ENCODE results near the gene PABPC1L. TPM values are rescaled to one million over a fixed set of nuclear protein-coding genes. Genes with fewer than 3 reads are reported as not detected.

PABPC1L gene
- total and polyA plus RNA-seq, 2 donors (not counting 1 experiment from before 2014, with no cell fraction given) = 105 to 295 TPM

- intact Hi-C loops (cut with micrococcal nuclease) = no loop called here
- Histone ChIP-seq H4K20me1 (ENCODE audit: control insufficient read depth, insufficient read depth, low read length, poor library complexity, severe bottlenecking) (no peaks in the 10 kb centered on the region), H3K79me2 (ENCODE audit: control insufficient read depth, insufficient read depth, low read length) (peaks cover 80% of the 10 kb centered on the region), H3K9me3 (ENCODE audit: control extremely low read depth in 1 of 3, control insufficient read depth in 2 of 3, insufficient read depth in 1 of 3, low read length in 2 of 3) (no peaks in the 10 kb centered on the region), H3K27ac (ENCODE audit: low read length in 2 of 2) (peak overlapping the region in 1 of 2 donors; percentile 98), H3K27me3 (replicated peaks in 1 of 4; ENCODE audit: control extremely low read depth in 1 of 4, control insufficient read depth in 3 of 4, insufficient read depth in 4 of 4, low read length in 3 of 4) (no peaks in the 10 kb centered on the region), H3K4me3 (ENCODE audit: control extremely low read depth in 1 of 5, extremely low read depth in 1 of 5, insufficient read depth in 1 of 5, low read depth in 2 of 5, low read length in 4 of 5) (no peak overlapping the region), H3K4me2 (replicated peaks; ENCODE audit: low read depth, low read length, poor library complexity, severe bottlenecking) (no peak overlapping the region), H2AFZ (ENCODE audit: insufficient read depth, low read depth, low read length, poor library complexity, severe bottlenecking) (no peak overlapping the region), H3K9ac (ENCODE audit: low read length) (no peak overlapping the region), H3K4me1 (ENCODE audit: control insufficient read depth in 2 of 2, insufficient read depth in 2 of 2, low read length in 2 of 2) (peaks cover 36 to 47% of the 10 kb centered on the region in 2 donors), H3K36me3 (replicated peaks in 1 of 2; ENCODE audit: control extremely low read depth in 1 of 2, control insufficient read depth in 1 of 2, extremely low read depth in 1 of 2, insufficient read depth in 2 of 2, low read length in 1 of 2) (peaks cover 3 to 75% of the 10 kb centered on the region in 2 experiments)
- no peak for TF ChIP-seq CTCF (IDR thresholded peaks at IDR 0.05)
- TF ChIP-seq EZH2 (IDR thresholded peaks at IDR 0.05; ENCODE audit: borderline replicate concordance, insufficient read depth, low read depth, low read length, poor library complexity, severe bottlenecking) = no peak
- Mint-ChIP-seq H3K27me3 (no peaks in the 10 kb centered on the region), H3K9me3 (ENCODE audit: insufficient read depth) (no peaks in the 10 kb centered on the region), H3K4me1 (peaks cover 66% of the 10 kb centered on the region), H3K27ac (peak overlapping the region; percentile 76), H3K4me3 (no peak overlapping the region)
- WGBS (ENCODE audit: insufficient coverage) = 95% methylated on average over 6 of the region's 8 CpGs
- ChIA-PET POLR2A (interaction anchor here (0.5 to 0.7 kb wide), 3 partner anchors 15 to 395 kb away, joined by 3 to 7 read pairs (median 4); partner anchors contain the start of gene STK4), CTCF (interaction anchor here (0.7 to 0.9 kb wide), 2 partner anchors 28 to 67 kb away, joined by 4 to 6 read pairs; no protein-coding TSS in a partner anchor)
- ATAC-seq (ENCODE audit: low read depth) (no peak), DNase-seq (no peak)
These were observed 72.0 kb downstream of the PABPC1L start for GRCh38 chr20:44981736-44982406.

- WGBS (ENCODE audit: insufficient coverage) = 98% methylated on average over 4 of the region's 7 CpGs
These were observed 73.3 kb downstream of the PABPC1L start for GRCh38 chr20:44983093-44983674.

More at GRCh38 chr20:44983093-44983674, 73.3 kb downstream of the PABPC1L start:
- Histone ChIP-seq H3K4me3 (ENCODE audit: control extremely low read depth in 1 of 5, extremely low read depth in 1 of 5, insufficient read depth in 1 of 5, low read depth in 2 of 5, low read length in 4 of 5) (no peak overlapping the region), H3K36me3 (replicated peaks in 1 of 2; ENCODE audit: control extremely low read depth in 1 of 2, control insufficient read depth in 1 of 2, extremely low read depth in 1 of 2, insufficient read depth in 2 of 2, low read length in 1 of 2) (peaks cover 3 to 82% of the 10 kb centered on the region in 2 experiments), H4K20me1 (ENCODE audit: control insufficient read depth, insufficient read depth, low read length, poor library complexity, severe bottlenecking) (no peaks in the 10 kb centered on the region), H3K27ac (ENCODE audit: low read length in 2 of 2) (peak overlapping the region in 1 of 2 donors; percentile 98), H2AFZ (ENCODE audit: insufficient read depth, low read depth, low read length, poor library complexity, severe bottlenecking) (no peak overlapping the region), H3K27me3 (replicated peaks in 1 of 4; ENCODE audit: control extremely low read depth in 1 of 4, control insufficient read depth in 3 of 4, insufficient read depth in 4 of 4, low read length in 3 of 4) (no peaks in the 10 kb centered on the region), H3K9ac (ENCODE audit: low read length) (no peak overlapping the region), H3K79me2 (ENCODE audit: control insufficient read depth, insufficient read depth, low read length) (peaks cover 73% of the 10 kb centered on the region), H3K9me3 (ENCODE audit: control extremely low read depth in 1 of 3, control insufficient read depth in 2 of 3, insufficient read depth in 1 of 3, low read length in 2 of 3) (no peaks in the 10 kb centered on the region), H3K4me2 (replicated peaks; ENCODE audit: low read depth, low read length, poor library complexity, severe bottlenecking) (no peak overlapping the region), H3K4me1 (ENCODE audit: control insufficient read depth in 2 of 2, insufficient read depth in 2 of 2, low read length in 2 of 2) (peaks cover 31 to 34% of the 10 kb centered on the region in 2 donors)
- H3K9me3 Mint-ChIP-seq (ENCODE audit: insufficient read depth) = no peaks in the 10 kb centered on the region
- TF ChIP-seq EZH2 (IDR thresholded peaks at IDR 0.05; ENCODE audit: borderline replicate concordance, insufficient read depth, low read depth, low read length, poor library complexity, severe bottlenecking) (no peak), CTCF (IDR thresholded peaks at IDR 0.05) (no peak)
- POLR2A ChIA-PET = no interaction called here
- H3K27me3 Mint-ChIP-seq = no peaks in the 10 kb centered on the region
- intact Hi-C loops (cut with micrococcal nuclease) = no loop called here
- H3K27ac Mint-ChIP-seq = peak overlapping the region; percentile 84
- H3K4me3 Mint-ChIP-seq = peak overlapping the region; percentile 23
- CTCF ChIA-PET = interaction anchor here (1.0 to 1.3 kb wide), 2 partner anchors 11 to 14 kb away, joined by 3 to 4 read pairs; no protein-coding TSS in a partner anchor
- H3K4me1 Mint-ChIP-seq = peaks cover 59% of the 10 kb centered on the region
- DNase-seq (no peak), ATAC-seq (ENCODE audit: low read depth) (no peak)
